HepG2 (cell line): ENCODE data around the gene STIM1. TPM values are rescaled to one million over a fixed set of nuclear protein-coding genes. Genes with fewer than 3 reads are reported as not detected.

ENCODE experiments used
- CEBPG ChIP-seq: IDR thresholded peaks from 2 replicates; pipeline ENCODE4 v1.6.1; 2016
- GRHL1 ChIP-seq: sonication (generic); formaldehyde crosslinking; conservative IDR thresholded peaks from 2 replicates; pipeline ENCODE4 v1.8.0; 2022; ENCODE audit warnings: missing genetic modification reagents
- HNRNPLL ChIP-seq: fragments of 200-400 bp; formaldehyde crosslinking; IDR thresholded peaks from 2 replicates; pipeline ENCODE4 v1.6.1; 2017; ENCODE audit warnings: mild to moderate bottlenecking, low read depth, low read length; ENCODE audit not compliant: poor library complexity, severe bottlenecking
- JUN ChIP-seq: sonication (generic); formaldehyde crosslinking; IDR thresholded peaks from 2 replicates; pipeline ENCODE4 v1.4.0; 2020; ENCODE audit warnings: mild to moderate bottlenecking, missing genetic modification reagents
- KDM5B ChIP-seq: sonication (generic); formaldehyde crosslinking; IDR thresholded peaks from 2 replicates; pipeline ENCODE4 v1.4.0; 2020; ENCODE audit warnings: missing genetic modification reagents, mild to moderate bottlenecking, borderline replicate concordance
- MED13 ChIP-seq: sonication (generic); formaldehyde crosslinking; IDR thresholded peaks from 2 replicates; pipeline ENCODE4 v1.5.0; 2020; ENCODE audit warnings: missing genetic modification reagents
- MXD4 ChIP-seq: IDR thresholded peaks from 2 replicates; pipeline ENCODE4 v1.6.1; 2016; ENCODE audit warnings: mild to moderate bottlenecking, missing biosample characterization, missing genetic modification reagents
- PBX3 ChIP-seq: sonication (generic); formaldehyde crosslinking; IDR thresholded peaks from 2 replicates; pipeline ENCODE4 v1.8.1; 2023; ENCODE audit warnings: missing genetic modification reagents, inconsistent platforms, borderline replicate concordance
- PHF20 ChIP-seq: sonication (generic); formaldehyde crosslinking; IDR thresholded peaks from 2 replicates; pipeline ENCODE4 v1.5.0; 2020; ENCODE audit warnings: mild to moderate bottlenecking, missing genetic modification reagents
- SP4 ChIP-seq: sonication (generic); formaldehyde crosslinking; IDR thresholded peaks from 2 replicates; pipeline ENCODE4 v1.8.1; 2023; ENCODE audit warnings: mild to moderate bottlenecking, missing genetic modification reagents
- TERF1 ChIP-seq: sonication (generic); formaldehyde crosslinking; IDR thresholded peaks from 2 replicates; pipeline ENCODE4 v1.8.0; 2022; ENCODE audit warnings: mild to moderate bottlenecking, missing genetic modification reagents, moderate library complexity
- U2AF2 ChIP-seq: fragments of 200-400 bp; formaldehyde crosslinking; IDR thresholded peaks from 2 replicates; pipeline ENCODE4 v1.6.1; 2017; ENCODE audit warnings: low read depth, mild to moderate bottlenecking, low read length
- ZFP41 ChIP-seq: sonication (generic); formaldehyde crosslinking; IDR thresholded peaks from 2 replicates; pipeline ENCODE4 v1.4.0; 2020; ENCODE audit warnings: mild to moderate bottlenecking, missing genetic modification reagents, borderline replicate concordance
- ZFP82 ChIP-seq: sonication (generic); formaldehyde crosslinking; IDR thresholded peaks from 2 replicates; pipeline ENCODE4 v1.5.1; 2020; ENCODE audit warnings: mild to moderate bottlenecking, missing genetic modification reagents, borderline replicate concordance
- ZFX ChIP-seq: sonication (generic); formaldehyde crosslinking; IDR thresholded peaks from 2 replicates; pipeline ENCODE4 v1.4.0; 2020; ENCODE audit warnings: mild to moderate bottlenecking, low read depth, missing genetic modification reagents, moderate library complexity
- ZNF124 ChIP-seq: sonication (generic); formaldehyde crosslinking; IDR thresholded peaks from 2 replicates; pipeline ENCODE4 v1.4.0; 2020; ENCODE audit warnings: missing genetic modification reagents
- ZNF143 ChIP-seq: sonication (generic); formaldehyde crosslinking; IDR thresholded peaks from 2 replicates; pipeline ENCODE4 v1.4.0; 2020; ENCODE audit warnings: missing genetic modification reagents
- ZNF225 ChIP-seq: sonication (generic); formaldehyde crosslinking; IDR thresholded peaks from 2 replicates; pipeline ENCODE4 v1.4.0; 2020; ENCODE audit warnings: mild to moderate bottlenecking, missing genetic modification reagents
- ZNF235 ChIP-seq: sonication (generic); formaldehyde crosslinking; IDR thresholded peaks from 2 replicates; pipeline ENCODE4 v1.8.1; 2023; ENCODE audit warnings: mild to moderate bottlenecking, missing genetic modification reagents, borderline replicate concordance
- ZNF30 ChIP-seq: sonication (generic); formaldehyde crosslinking; IDR thresholded peaks from 2 replicates; pipeline ENCODE4 v1.5.0; 2020; ENCODE audit warnings: mild to moderate bottlenecking, missing genetic modification reagents
- ZNF546 ChIP-seq: sonication (generic); formaldehyde crosslinking; conservative IDR thresholded peaks from 2 replicates; pipeline ENCODE4 v1.8.1; 2023; ENCODE audit warnings: mild to moderate bottlenecking, missing genetic modification reagents
- ZNF564 ChIP-seq: sonication (generic); formaldehyde crosslinking; IDR thresholded peaks from 2 replicates; pipeline ENCODE4 v1.8.1; 2023; ENCODE audit warnings: mild to moderate bottlenecking, missing genetic modification reagents
- ZNF577 ChIP-seq: sonication (generic); formaldehyde crosslinking; IDR thresholded peaks from 2 replicates; pipeline ENCODE4 v1.4.0; 2020; ENCODE audit warnings: mild to moderate bottlenecking, low read depth, missing genetic modification reagents, borderline replicate concordance
- ZNF724P ChIP-seq: sonication (generic); formaldehyde crosslinking; IDR thresholded peaks from 2 replicates; pipeline ENCODE4 v1.8.0; 2022; ENCODE audit warnings: missing genetic modification reagents, borderline replicate concordance
- ZNF772 ChIP-seq: sonication (generic); formaldehyde crosslinking; IDR thresholded peaks from 2 replicates; pipeline ENCODE4 v1.5.0; 2020; ENCODE audit warnings: mild to moderate bottlenecking, missing genetic modification reagents
- ZSCAN31 ChIP-seq: sonication (generic); formaldehyde crosslinking; IDR thresholded peaks from 2 replicates; pipeline ENCODE4 v1.5.0; 2020; ENCODE audit warnings: low read depth, mild to moderate bottlenecking, missing genetic modification reagents
- polyA plus RNA-seq, 8 experiments: library from polyadenylated mRNA; depleted of rRNA in 3 of 8; stranded (reverse) in 7 of 8; unstranded in 1 of 8; fragments of >200 nt; fragmentation: Illumina TruSeq in 4 of 8; extraction: Trizol in 4 of 8; gene quantifications; 2 replicates each; pipeline versions ENCODE4 v1.2.1 to v1.2.3, GENCODE V29; 2011 to 2016; ENCODE audit warnings: low read depth in 4 of 8, missing spikeins in 1 of 8, mixed read lengths in 1 of 8; ENCODE audit not compliant: insufficient read depth in 1 of 8
- total RNA-seq, 5 experiments: library from RNA; depleted of rRNA; stranded (reverse); fragments of >200 nt; fragmentation: Illumina TruSeq; extraction: Trizol; gene quantifications; 2 replicates each; pipeline ENCODE4 v1.2.3, GENCODE V29; 2016; ENCODE audit warnings: low read depth in 1 of 5

The STIM1 gene
- total and polyA plus RNA-seq, 2 of the 13 experiments (the other 11 are each of a cell fraction or from before 2014, with no cell fraction given): 19.2 to 28.5 TPM

GRCh38 chr11:3841426-3842350, 13.8 kb upstream of the STIM1 start (continued):
- no peak for TF ChIP-seq ZNF225
- no peak for TF ChIP-seq ZSCAN31 (CRISPR knock-in tag)
- no peak for TF ChIP-seq ZNF564 (CRISPR knock-in tag)
- TF ChIP-seq PBX3 (CRISPR knock-in tag): no peak
- TF ChIP-seq ZFP82 (CRISPR knock-in tag): no peak
- TF ChIP-seq ZNF235 (CRISPR knock-in tag): no peak
- no peak for TF ChIP-seq ZNF30 (CRISPR knock-in tag)
- TF ChIP-seq ZNF124 (CRISPR knock-in tag): no peak
- TF ChIP-seq GRHL1 (CRISPR knock-in tag): no peak
- no peak; the same call in 1 of the 2 replicates for TF ChIP-seq ZNF772 (CRISPR knock-in tag)
- TF ChIP-seq PHF20 (CRISPR knock-in tag): no peak
- no peak for TF ChIP-seq SP4 (CRISPR knock-in tag)
- TF ChIP-seq JUN: no peak
- TF ChIP-seq ZNF143 (CRISPR knock-in tag): no peak
- no peak for TF ChIP-seq MED13 (CRISPR knock-in tag)
- TF ChIP-seq TERF1 (CRISPR knock-in tag): no peak
- peak; percentile 83 for TF ChIP-seq ZFX (CRISPR knock-in tag)
- TF ChIP-seq ZFP41: 0 out of 2 replicates have a peak, but pooled peaks have one; percentile 41
- no peak for TF ChIP-seq ZNF546 (CRISPR knock-in tag)
- no peak for TF ChIP-seq U2AF2
- TF ChIP-seq HNRNPLL: peak; percentile 52
- TF ChIP-seq ZNF724P (CRISPR knock-in tag): no peak; the same call in 1 of the 2 replicates
- TF ChIP-seq CEBPG (CRISPR knock-in tag): peak; percentile 42
- TF ChIP-seq MXD4 (CRISPR knock-in tag): peak; percentile 90; the same call in 1 of the 2 replicates
- no peak for TF ChIP-seq ZNF577 (CRISPR knock-in tag)
- TF ChIP-seq KDM5B (CRISPR knock-in tag): peak; percentile 76
